ENCODE results near the gene APCS. TPM values are rescaled to one million over a fixed set of nuclear protein-coding genes. Genes with fewer than 3 reads are reported as not detected.

APCS gene
- total and polyA plus RNA-seq, 9 of the 15 experiments (the other 6 are each of a cell fraction or from before 2014, with no cell fraction given): 0.29 TPM; not detected in 8

DNA sequence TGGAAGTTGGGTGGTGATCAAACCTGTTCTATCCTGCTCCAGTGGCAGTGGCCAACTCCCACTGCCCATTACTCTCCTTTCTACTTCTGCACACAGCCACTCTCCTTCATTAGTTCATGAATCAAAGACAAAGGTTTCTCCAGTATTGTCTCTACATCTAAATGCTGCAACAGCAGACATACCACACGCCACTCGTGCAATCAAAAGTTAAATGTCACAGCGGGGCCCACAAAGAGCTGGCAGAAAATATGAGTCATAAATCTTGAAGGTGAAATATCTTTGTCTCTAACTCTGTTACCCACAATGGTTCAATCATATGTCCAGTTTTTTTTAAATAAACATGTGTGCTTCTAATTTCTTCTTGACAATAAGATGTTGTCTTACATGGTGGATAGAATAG is 13.3 kb downstream of the APCS start (continued):
- TF ChIP-seq, protein P1, sequence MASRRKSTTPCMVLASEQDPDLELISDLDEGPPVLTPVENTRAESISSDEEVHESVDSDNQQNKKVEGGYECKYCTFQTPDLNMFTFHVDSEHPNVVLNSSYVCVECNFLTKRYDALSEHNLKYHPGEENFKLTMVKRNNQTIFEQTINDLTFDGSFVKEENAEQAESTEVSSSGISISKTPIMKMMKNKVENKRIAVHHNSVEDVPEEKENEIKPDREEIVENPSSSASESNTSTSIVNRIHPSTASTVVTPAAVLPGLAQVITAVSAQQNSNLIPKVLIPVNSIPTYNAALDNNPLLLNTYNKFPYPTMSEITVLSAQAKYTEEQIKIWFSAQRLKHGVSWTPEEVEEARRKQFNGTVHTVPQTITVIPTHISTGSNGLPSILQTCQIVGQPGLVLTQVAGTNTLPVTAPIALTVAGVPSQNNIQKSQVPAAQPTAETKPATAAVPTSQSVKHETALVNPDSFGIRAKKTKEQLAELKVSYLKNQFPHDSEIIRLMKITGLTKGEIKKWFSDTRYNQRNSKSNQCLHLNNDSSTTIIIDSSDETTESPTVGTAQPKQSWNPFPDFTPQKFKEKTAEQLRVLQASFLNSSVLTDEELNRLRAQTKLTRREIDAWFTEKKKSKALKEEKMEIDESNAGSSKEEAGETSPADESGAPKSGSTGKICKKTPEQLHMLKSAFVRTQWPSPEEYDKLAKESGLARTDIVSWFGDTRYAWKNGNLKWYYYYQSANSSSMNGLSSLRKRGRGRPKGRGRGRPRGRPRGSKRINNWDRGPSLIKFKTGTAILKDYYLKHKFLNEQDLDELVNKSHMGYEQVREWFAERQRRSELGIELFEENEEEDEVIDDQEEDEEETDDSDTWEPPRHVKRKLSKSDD (conservative IDR thresholded peaks at IDR 0.05; ENCODE audit: low read length): no peak
- TF ChIP-seq MEF2A (IDR thresholded peaks at IDR 0.05; ENCODE audit: control insufficient read depth, low read depth, low read length): no peak
- no peak for TF ChIP-seq ZKSCAN1 (IDR thresholded peaks at IDR 0.05; ENCODE audit: low read depth, low read length)
- no peak for TF ChIP-seq ZNF507 (tag; conservative IDR thresholded peaks at IDR 0.05)
- TF ChIP-seq, protein P2, sequence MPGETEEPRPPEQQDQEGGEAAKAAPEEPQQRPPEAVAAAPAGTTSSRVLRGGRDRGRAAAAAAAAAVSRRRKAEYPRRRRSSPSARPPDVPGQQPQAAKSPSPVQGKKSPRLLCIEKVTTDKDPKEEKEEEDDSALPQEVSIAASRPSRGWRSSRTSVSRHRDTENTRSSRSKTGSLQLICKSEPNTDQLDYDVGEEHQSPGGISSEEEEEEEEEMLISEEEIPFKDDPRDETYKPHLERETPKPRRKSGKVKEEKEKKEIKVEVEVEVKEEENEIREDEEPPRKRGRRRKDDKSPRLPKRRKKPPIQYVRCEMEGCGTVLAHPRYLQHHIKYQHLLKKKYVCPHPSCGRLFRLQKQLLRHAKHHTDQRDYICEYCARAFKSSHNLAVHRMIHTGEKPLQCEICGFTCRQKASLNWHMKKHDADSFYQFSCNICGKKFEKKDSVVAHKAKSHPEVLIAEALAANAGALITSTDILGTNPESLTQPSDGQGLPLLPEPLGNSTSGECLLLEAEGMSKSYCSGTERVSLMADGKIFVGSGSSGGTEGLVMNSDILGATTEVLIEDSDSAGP (CRISPR knock-in tag; IDR thresholded peaks at IDR 0.05): no peak
- TF ChIP-seq, protein P3, sequence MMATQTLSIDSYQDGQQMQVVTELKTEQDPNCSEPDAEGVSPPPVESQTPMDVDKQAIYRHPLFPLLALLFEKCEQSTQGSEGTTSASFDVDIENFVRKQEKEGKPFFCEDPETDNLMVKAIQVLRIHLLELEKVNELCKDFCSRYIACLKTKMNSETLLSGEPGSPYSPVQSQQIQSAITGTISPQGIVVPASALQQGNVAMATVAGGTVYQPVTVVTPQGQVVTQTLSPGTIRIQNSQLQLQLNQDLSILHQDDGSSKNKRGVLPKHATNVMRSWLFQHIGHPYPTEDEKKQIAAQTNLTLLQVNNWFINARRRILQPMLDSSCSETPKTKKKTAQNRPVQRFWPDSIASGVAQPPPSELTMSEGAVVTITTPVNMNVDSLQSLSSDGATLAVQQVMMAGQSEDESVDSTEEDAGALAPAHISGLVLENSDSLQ (IDR thresholded peaks at IDR 0.05): no peak

Data from K562 (cell line).